Measurements from ENCODE around the gene APBA2. TPM values are rescaled to one million over a fixed set of nuclear protein-coding genes. Genes with fewer than 3 reads are reported as not detected.

APBA2 gene
- total RNA-seq, 3 donors from 2014 or later = 0.64 to 6.9 (median 5.0) TPM

GRCh38 chr15:29070471-29071231, 184.9 kb downstream of the APBA2 start:
- DNase-seq (ENCODE audit: low spot score in 2 of 2) = no peak
- no peaks in the 10 kb centered on the region for H3K36me3 ChIP-seq
- H3K4me1 ChIP-seq = no peaks in the 10 kb centered on the region

DNA sequence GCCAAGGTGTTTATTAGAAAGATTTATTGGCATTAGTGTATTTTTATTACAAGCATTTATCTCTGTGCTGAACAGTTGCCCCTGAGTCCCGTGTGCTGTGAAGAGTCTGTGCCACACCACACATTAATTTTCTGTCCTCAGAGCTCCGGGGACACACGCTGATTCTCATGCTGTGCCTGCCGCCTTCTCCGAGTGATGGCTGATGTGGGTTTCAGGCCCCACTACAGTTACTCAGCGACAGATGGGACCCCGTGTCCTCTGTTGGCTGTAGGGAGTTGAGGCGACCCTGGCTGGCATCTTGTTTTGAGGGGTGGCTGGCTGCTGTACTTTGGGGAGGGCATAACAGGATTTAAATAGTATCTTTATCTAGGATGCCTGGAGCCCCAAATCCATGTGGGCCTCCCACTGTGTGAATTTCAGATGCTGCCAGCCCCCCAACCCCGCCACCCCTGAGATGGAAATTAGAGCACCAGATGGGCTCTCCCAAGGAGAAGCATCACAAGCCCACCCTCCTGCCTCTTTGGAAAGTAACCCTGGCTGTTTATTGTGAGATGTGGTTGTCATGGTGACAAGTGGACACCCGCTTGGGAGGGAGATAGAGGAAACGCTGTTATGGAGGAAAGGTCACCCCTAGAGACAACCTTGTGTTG, 185.6 kb downstream of the APBA2 start:
- H3K36me3 ChIP-seq = no peaks in the 10 kb centered on the region
- no peaks in the 10 kb centered on the region for H3K27me3 ChIP-seq
- TF ChIP-seq POLR2A (IDR thresholded peaks at IDR 0.05) = no peak
- TF ChIP-seq POLR2AphosphoS5 (IDR thresholded peaks at IDR 0.05) = no peak
- TF ChIP-seq, protein P1, sequence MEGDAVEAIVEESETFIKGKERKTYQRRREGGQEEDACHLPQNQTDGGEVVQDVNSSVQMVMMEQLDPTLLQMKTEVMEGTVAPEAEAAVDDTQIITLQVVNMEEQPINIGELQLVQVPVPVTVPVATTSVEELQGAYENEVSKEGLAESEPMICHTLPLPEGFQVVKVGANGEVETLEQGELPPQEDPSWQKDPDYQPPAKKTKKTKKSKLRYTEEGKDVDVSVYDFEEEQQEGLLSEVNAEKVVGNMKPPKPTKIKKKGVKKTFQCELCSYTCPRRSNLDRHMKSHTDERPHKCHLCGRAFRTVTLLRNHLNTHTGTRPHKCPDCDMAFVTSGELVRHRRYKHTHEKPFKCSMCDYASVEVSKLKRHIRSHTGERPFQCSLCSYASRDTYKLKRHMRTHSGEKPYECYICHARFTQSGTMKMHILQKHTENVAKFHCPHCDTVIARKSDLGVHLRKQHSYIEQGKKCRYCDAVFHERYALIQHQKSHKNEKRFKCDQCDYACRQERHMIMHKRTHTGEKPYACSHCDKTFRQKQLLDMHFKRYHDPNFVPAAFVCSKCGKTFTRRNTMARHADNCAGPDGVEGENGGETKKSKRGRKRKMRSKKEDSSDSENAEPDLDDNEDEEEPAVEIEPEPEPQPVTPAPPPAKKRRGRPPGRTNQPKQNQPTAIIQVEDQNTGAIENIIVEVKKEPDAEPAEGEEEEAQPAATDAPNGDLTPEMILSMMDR (IDR thresholded peaks at IDR 0.05) = no peak
- intact Hi-C loops (cut with DNase I; ENCODE audit: low total_unique reads) = no loop called here
- no peak overlapping the region for H3K4me3 ChIP-seq
- no peak for DNase-seq (ENCODE audit: low spot score in 2 of 2)
- no peak overlapping the region for H3K27ac ChIP-seq
- no peaks in the 10 kb centered on the region for H3K4me1 ChIP-seq
- no peaks in the 10 kb centered on the region for H3K9me3 ChIP-seq

More at GRCh38 chr15:29070471-29071231, 184.9 kb downstream of the APBA2 start:
- intact Hi-C loops (cut with DNase I; ENCODE audit: low total_unique reads) = no loop called here
- Histone ChIP-seq H3K9me3 (no peaks in the 10 kb centered on the region), H3K4me3 (no peak overlapping the region), H3K27ac (no peak overlapping the region), H3K27me3 (no peaks in the 10 kb centered on the region)
- TF ChIP-seq POLR2A (IDR thresholded peaks at IDR 0.05) = no peak
- TF ChIP-seq, protein P1 (IDR thresholded peaks at IDR 0.05) = no peak
- no peak for TF ChIP-seq POLR2AphosphoS5 (IDR thresholded peaks at IDR 0.05)

GRCh38 chr15:29071882-29072273, 186.1 kb downstream of the APBA2 start:
- H3K4me1 ChIP-seq = no peaks in the 10 kb centered on the region
- intact Hi-C loops (cut with DNase I; ENCODE audit: low total_unique reads) = no loop called here
- no peaks in the 10 kb centered on the region for H3K27me3 ChIP-seq
- no peak overlapping the region for H3K27ac ChIP-seq
- TF ChIP-seq, protein P1 (IDR thresholded peaks at IDR 0.05) = no peak
- TF ChIP-seq POLR2AphosphoS5 (IDR thresholded peaks at IDR 0.05) = no peak
- TF ChIP-seq POLR2A (IDR thresholded peaks at IDR 0.05) = no peak
- no peaks in the 10 kb centered on the region for H3K9me3 ChIP-seq
- DNase-seq (ENCODE audit: low spot score in 2 of 2) = no peak
- H3K4me3 ChIP-seq = no peak overlapping the region
- H3K36me3 ChIP-seq = no peaks in the 10 kb centered on the region

GRCh38 chr15:29072444-29072843, 186.7 kb downstream of the APBA2 start:
- intact Hi-C loops (cut with DNase I; ENCODE audit: low total_unique reads) = no loop called here
- H3K4me1 ChIP-seq = no peaks in the 10 kb centered on the region
- DNase-seq (ENCODE audit: low spot score in 2 of 2) = no peak
- no peaks in the 10 kb centered on the region for H3K36me3 ChIP-seq
- no peak overlapping the region for H3K27ac ChIP-seq
- TF ChIP-seq POLR2AphosphoS5 (IDR thresholded peaks at IDR 0.05) = no peak
- no peak for TF ChIP-seq POLR2A (IDR thresholded peaks at IDR 0.05)
- TF ChIP-seq, protein P1 (IDR thresholded peaks at IDR 0.05) = no peak
- H3K9me3 ChIP-seq = no peaks in the 10 kb centered on the region
- no peak overlapping the region for H3K4me3 ChIP-seq
- H3K27me3 ChIP-seq = no peaks in the 10 kb centered on the region

DNA sequence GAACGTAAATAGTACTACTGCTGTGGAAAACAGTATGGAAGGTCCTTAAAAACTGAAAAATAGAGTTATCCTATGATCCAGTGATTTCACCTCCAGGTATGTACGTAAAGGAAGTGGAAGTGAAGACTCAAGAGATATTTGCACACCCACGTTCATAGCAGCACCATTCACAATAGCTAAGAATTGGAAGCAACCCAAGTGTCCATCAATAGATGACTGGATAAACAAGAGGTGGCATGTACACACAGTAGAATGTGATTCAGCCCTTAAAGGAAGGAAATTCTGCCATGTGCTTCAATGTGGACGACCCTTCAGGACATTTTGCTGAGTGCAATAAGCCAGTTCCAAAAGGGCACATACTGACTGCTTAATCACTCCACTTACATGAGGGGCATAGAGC, 188.3 kb downstream of the APBA2 start:
- intact Hi-C loops (cut with DNase I; ENCODE audit: low total_unique reads) = loop anchor here (2.0 kb wide), 1 partner anchor 29 kb away; no protein-coding TSS in a partner anchor
- H3K4me3 ChIP-seq = no peak overlapping the region
- TF ChIP-seq POLR2AphosphoS5 (IDR thresholded peaks at IDR 0.05) (no peak), POLR2A (IDR thresholded peaks at IDR 0.05) (no peak)
- TF ChIP-seq, protein P1 (IDR thresholded peaks at IDR 0.05) = no peak
- H3K27me3 ChIP-seq = no peaks in the 10 kb centered on the region
- no peaks in the 10 kb centered on the region for H3K4me1 ChIP-seq
- H3K9me3 ChIP-seq = no peaks in the 10 kb centered on the region
- H3K27ac ChIP-seq = no peak overlapping the region
- no peaks in the 10 kb centered on the region for H3K36me3 ChIP-seq
- DNase-seq (ENCODE audit: low spot score in 2 of 2) = no peak
